GM21360 (cell line): Measurements from ENCODE around the gene ZNF507.
A peak's percentile ranks its signal among the peaks of the same experiment; 100 is the strongest.

Experiments used
- ATAC-seq: cut with Tn5 transposase; IDR thresholded peaks from one replicate; pipeline ENCODE4 v1.9.1; 2021; ENCODE audit warnings: mild to moderate bottlenecking, moderate library complexity; ENCODE audit not compliant: unreplicated experiment

The ZNF507 gene

GRCh38 chr19:32339423-32339822 is 6.0 kb upstream of the ZNF507 start:
- no peak for ATAC-seq

GRCh38 chr19:32339988-32340874 is 5.2 kb upstream of the ZNF507 start:
- peak; percentile 62 for ATAC-seq

- no peak for ATAC-seq
Measured at GRCh38 chr19:32342695-32343094, 2.7 kb upstream of the ZNF507 start.

GRCh38 chr19:32343550-32344262 is 1.7 kb upstream of the ZNF507 start:
- no peak for ATAC-seq

GRCh38 chr19:32346901-32347300 is 1.5 kb downstream of the ZNF507 start:
- ATAC-seq = no peak

- ATAC-seq = no peak
Measured at GRCh38 chr19:32347573-32347972, 2.2 kb downstream of the ZNF507 start.

GRCh38 chr19:32349051-32349450 is 3.6 kb downstream of the ZNF507 start:
- no peak for ATAC-seq

- ATAC-seq = no peak
Measured at GRCh38 chr19:32349724-32350470, 4.5 kb downstream of the ZNF507 start.

GRCh38 chr19:32350471-32350865 is 5.1 kb downstream of the ZNF507 start:
- ATAC-seq = no peak

GRCh38 chr19:32350987-32351348 is 5.6 kb downstream of the ZNF507 start:
- no peak for ATAC-seq

GRCh38 chr19:32352241-32352630 is 6.8 kb downstream of the ZNF507 start:
- ATAC-seq = no peak

GRCh38 chr19:32354345-32354744 is 8.9 kb downstream of the ZNF507 start:
- no peak for ATAC-seq

- ATAC-seq = no peak
Measured at GRCh38 chr19:32355309-32355708, 9.9 kb downstream of the ZNF507 start.

- no peak for ATAC-seq
Measured at GRCh38 chr19:32357720-32358119, 12.3 kb downstream of the ZNF507 start.

GRCh38 chr19:32358321-32358720 is 12.9 kb downstream of the ZNF507 start:
- ATAC-seq = no peak

- ATAC-seq = no peak
Measured at GRCh38 chr19:32359581-32359980, 14.2 kb downstream of the ZNF507 start.

GRCh38 chr19:32361574-32362317 is 16.3 kb downstream of the ZNF507 start:
- no peak for ATAC-seq

GRCh38 chr19:32362318-32362691 is 16.9 kb downstream of the ZNF507 start:
- ATAC-seq = no peak

GRCh38 chr19:32363175-32363574 is 17.8 kb downstream of the ZNF507 start:
- no peak for ATAC-seq

- no peak for ATAC-seq
Measured at GRCh38 chr19:32363632-32364031, 18.2 kb downstream of the ZNF507 start.

- no peak for ATAC-seq
Measured at GRCh38 chr19:32364040-32364439, 18.6 kb downstream of the ZNF507 start.
